Astrocyte of the spinal cord (primary cell): ENCODE measurements around the gene CDKAL1.
A peak's percentile ranks its signal among the peaks of the same experiment; 100 is the strongest.
"Not testable (repeated sequence)": the region's sequence is repeated elsewhere in the genome, so short reads cannot be mapped to it uniquely, and the experiment has no call there.

ENCODE experiments used
- DNase-seq: peaks from one replicate; pipeline ENCODE4 v3.0.0; 2011; ENCODE audit warnings: low read depth, low spot score
- H3K4me3 ChIP-seq: 2 replicates; pipeline ENCODE4 v1.5.1; 2011; ENCODE audit warnings: low read depth, mild to moderate bottlenecking, low read length, moderate library complexity
- CTCF ChIP-seq: IDR thresholded peaks from 2 replicates; pipeline ENCODE4 v1.5.1; 2012; ENCODE audit warnings: low read depth, mild to moderate bottlenecking, low read length, inconsistent platforms
- in situ Hi-C: cut with HindIII; loops from 2 replicates; pipeline ENCODE4 v1.10.0; 2017; ENCODE audit warnings: low sequenced_read_pairs

Gene CDKAL1

DNA sequence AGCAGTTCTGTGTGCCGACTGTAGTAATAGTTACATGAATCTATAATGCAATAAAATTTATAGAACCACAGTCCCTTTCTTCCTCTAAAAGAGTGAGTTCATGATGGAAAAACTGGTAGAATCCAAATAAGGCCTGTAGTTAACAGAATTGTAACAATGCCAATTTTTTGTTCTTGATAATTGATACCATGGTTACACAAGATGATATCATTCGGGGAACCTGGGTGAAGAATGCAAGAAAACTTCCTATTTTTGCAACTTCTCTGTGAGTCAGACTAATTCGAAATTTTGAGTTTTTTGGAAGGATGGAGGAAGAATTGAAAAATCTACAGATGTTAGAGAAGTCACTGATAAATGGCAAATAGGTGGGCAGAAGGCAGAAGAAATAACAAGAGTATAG, 381.8 kb downstream of the CDKAL1 start:
- no peak for TF ChIP-seq CTCF
- in situ Hi-C loops = no loop called here
- DNase-seq = peak; percentile 30
- H3K4me3 ChIP-seq = no peak overlapping the region

DNA sequence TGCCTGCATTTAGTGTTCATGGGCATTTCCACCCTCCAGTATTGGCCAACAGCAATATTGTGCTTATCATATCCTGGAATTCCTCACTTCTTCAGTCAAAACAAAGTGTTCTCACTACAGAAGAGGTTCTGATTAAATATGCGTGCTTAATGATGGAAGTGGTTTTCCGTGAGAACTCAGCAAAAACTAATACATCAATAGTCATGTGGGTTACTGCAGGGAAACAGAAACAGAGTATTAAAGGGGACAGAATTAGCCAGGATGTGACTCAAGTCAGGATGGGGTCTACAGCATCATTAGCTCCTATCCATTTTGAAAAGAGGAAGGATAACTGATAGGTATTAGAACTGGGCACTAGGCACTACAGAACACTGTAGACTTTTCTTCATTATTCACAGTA, 384.6 kb downstream of the CDKAL1 start:
- in situ Hi-C loops = no loop called here
- no peak for TF ChIP-seq CTCF
- DNase-seq = no peak
- no peak overlapping the region for H3K4me3 ChIP-seq

- TF ChIP-seq CTCF = no peak
- no peak for DNase-seq
- no peak overlapping the region for H3K4me3 ChIP-seq
- in situ Hi-C loops = no loop called here
Measured at GRCh38 chr6:20919677-20920385, 385.6 kb downstream of the CDKAL1 start.

DNA sequence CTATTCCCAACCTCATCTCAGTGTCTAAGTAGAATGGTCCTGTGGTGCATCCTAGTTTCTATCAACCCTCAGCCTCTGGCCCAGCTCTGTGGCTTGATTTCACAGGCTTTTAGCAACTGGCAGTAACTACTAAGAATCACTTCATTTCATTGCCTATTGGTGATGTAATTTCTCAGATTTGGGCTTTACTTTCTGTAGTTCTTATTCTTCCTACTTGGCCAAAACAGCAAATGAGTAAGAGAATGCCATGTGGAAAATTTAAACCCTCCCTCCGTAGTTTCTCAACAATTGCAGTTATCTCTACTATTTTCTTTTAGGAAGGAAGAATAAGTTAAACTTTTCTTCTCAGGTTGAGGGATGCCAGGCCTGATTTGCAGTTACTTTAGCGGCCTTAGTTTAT, 387.3 kb downstream of the CDKAL1 start:
- in situ Hi-C loops = no loop called here
- no peak overlapping the region for H3K4me3 ChIP-seq
- no peak for DNase-seq
- TF ChIP-seq CTCF = no peak

GRCh38 chr6:20922743-20923142, 388.5 kb downstream of the CDKAL1 start:
- no peak overlapping the region for H3K4me3 ChIP-seq
- in situ Hi-C loops = no loop called here
- no peak for TF ChIP-seq CTCF
- no peak for DNase-seq

GRCh38 chr6:20924094-20924493, 389.8 kb downstream of the CDKAL1 start:
- in situ Hi-C loops, H3K4me3 ChIP-seq, DNase-seq: not testable (repeated sequence)

- no peak overlapping the region for H3K4me3 ChIP-seq
- no peak for TF ChIP-seq CTCF
- DNase-seq = no peak
- in situ Hi-C loops = no loop called here
Measured at GRCh38 chr6:20924911-20925543, 390.8 kb downstream of the CDKAL1 start.
